WTC11 (cell line): ENCODE data around the gene DACT3. TPM values are rescaled to one million over a fixed set of nuclear protein-coding genes. Genes with fewer than 3 reads are reported as not detected.
A peak's percentile ranks its signal among the peaks of the same experiment; 100 is the strongest.

Source experiments
- ATAC-seq: fragments of 200-7000 bp; cut with Tn5 transposase; 2 replicates; pipeline ENCODE4 v1.10.0; 2021; ENCODE audit warnings: mild to moderate bottlenecking, moderate library complexity
- CTCF ChIA-PET: fragments of 300-600 bp; sonication (Branson Sonifier 250); formaldehyde crosslinking; loops from one replicate; lab custom pipeline; 2021; ENCODE audit warnings: antibody characterized with exemption; lab: Charles Lee
- POLR2A ChIA-PET: fragments of 350-600 bp; sonication (Branson Sonifier 250); formaldehyde crosslinking; loops from one replicate; lab custom pipeline; 2021; ENCODE audit warnings: antibody characterized with exemption; lab: Charles Lee
- DNase-seq: peaks from one replicate; pipeline ENCODE4 v3.0.0; 2021; ENCODE audit warnings: low spot score
- H3K27ac Mint-ChIP-seq: 2 replicates; pipeline ENCODE4 v1.8.0; 2021; ENCODE audit warnings: mixed read lengths
- H3K27me3 Mint-ChIP-seq: 2 replicates; pipeline ENCODE4 v1.8.0; 2021; ENCODE audit warnings: low read depth, mild to moderate bottlenecking, moderate library complexity, mixed read lengths
- H3K36me3 Mint-ChIP-seq: 2 replicates; pipeline ENCODE4 v1.8.0; 2021; ENCODE audit warnings: mixed read lengths
- H3K4me1 Mint-ChIP-seq: 2 replicates; pipeline ENCODE4 v1.8.0; 2022; ENCODE audit warnings: mixed read lengths
- H3K4me3 Mint-ChIP-seq: 2 replicates; pipeline ENCODE4 v1.8.0; 2021; ENCODE audit warnings: mild to moderate bottlenecking, moderate library complexity, mixed read lengths
- H3K9me3 Mint-ChIP-seq: 2 replicates; pipeline ENCODE4 v1.8.0; 2021; ENCODE audit warnings: mixed read lengths
- ARID4B ChIP-seq: sonication (generic); formaldehyde crosslinking; IDR thresholded peaks from 2 replicates; pipeline ENCODE4 v1.8.0; 2023; ENCODE audit warnings: missing genetic modification reagents, mild to moderate bottlenecking, borderline replicate concordance
- E2F1 ChIP-seq: sonication (generic); formaldehyde crosslinking; IDR thresholded peaks from 2 replicates; pipeline ENCODE4 v1.8.0; 2022; ENCODE audit warnings: mild to moderate bottlenecking, missing genetic modification reagents
- E2F5 ChIP-seq: sonication (generic); formaldehyde crosslinking; IDR thresholded peaks from 2 replicates; pipeline ENCODE4 v1.8.1; 2022; ENCODE audit warnings: mild to moderate bottlenecking, moderate library complexity, missing genetic modification reagents
- ESRRA ChIP-seq: sonication (generic); formaldehyde crosslinking; IDR thresholded peaks from 2 replicates; pipeline ENCODE4 v1.8.1; 2022; ENCODE audit warnings: mild to moderate bottlenecking, missing genetic modification reagents, borderline replicate concordance
- FOXK1 ChIP-seq: sonication (generic); formaldehyde crosslinking; IDR thresholded peaks from 2 replicates; pipeline ENCODE4 v1.8.0; 2022; ENCODE audit warnings: mild to moderate bottlenecking, moderate library complexity, missing genetic modification reagents
- FOXP1 ChIP-seq: sonication (generic); formaldehyde crosslinking; IDR thresholded peaks from 2 replicates; pipeline ENCODE4 v1.8.0; 2022; ENCODE audit warnings: missing genetic modification reagents, mild to moderate bottlenecking, moderate library complexity, borderline replicate concordance
- MAX ChIP-seq: sonication (generic); formaldehyde crosslinking; IDR thresholded peaks from 2 replicates; pipeline ENCODE4 v1.8.0; 2022; ENCODE audit warnings: mild to moderate bottlenecking, missing genetic modification reagents
- NR1H2 ChIP-seq: sonication (generic); formaldehyde crosslinking; IDR thresholded peaks from 2 replicates; pipeline ENCODE4 v1.9.0; 2021; ENCODE audit warnings: mild to moderate bottlenecking, moderate library complexity, missing genetic modification reagents
- OVOL2 ChIP-seq: fragments of 250-450 bp; sonication (Bioruptor Pico); IDR thresholded peaks from 2 replicates; pipeline ENCODE4 v1.9.0; 2021; ENCODE audit warnings: mild to moderate bottlenecking, borderline replicate concordance
- RELA ChIP-seq: sonication (generic); formaldehyde crosslinking; IDR thresholded peaks from 2 replicates; pipeline ENCODE4 v1.8.1; 2022; ENCODE audit warnings: missing genetic modification reagents, mild to moderate bottlenecking, borderline replicate concordance
- SMAD3 ChIP-seq: sonication (generic); formaldehyde crosslinking; IDR thresholded peaks from 2 replicates; pipeline ENCODE4 v1.8.0; 2022; ENCODE audit warnings: missing genetic modification reagents, mild to moderate bottlenecking, borderline replicate concordance
- SP1 ChIP-seq: sonication (generic); formaldehyde crosslinking; conservative IDR thresholded peaks from 2 replicates; pipeline ENCODE4 v1.8.1; 2022; ENCODE audit warnings: missing genetic modification reagents
- TP53 ChIP-seq: sonication (generic); formaldehyde crosslinking; IDR thresholded peaks from 2 replicates; pipeline ENCODE4 v1.8.1; 2023; ENCODE audit warnings: mild to moderate bottlenecking, missing genetic modification reagents
- USF1 ChIP-seq: sonication (generic); formaldehyde crosslinking; IDR thresholded peaks from 2 replicates; pipeline ENCODE4 v1.8.0; 2022; ENCODE audit warnings: mild to moderate bottlenecking, missing genetic modification reagents
- USF2 ChIP-seq: sonication (generic); formaldehyde crosslinking; IDR thresholded peaks from 2 replicates; pipeline ENCODE4 v1.8.1; 2023; ENCODE audit warnings: mild to moderate bottlenecking, missing genetic modification reagents, moderate library complexity
- ZBTB43 ChIP-seq: sonication (generic); formaldehyde crosslinking; IDR thresholded peaks from 2 replicates; pipeline ENCODE4 v1.8.1; 2023; ENCODE audit warnings: mild to moderate bottlenecking, missing genetic modification reagents
- ZNF425 ChIP-seq: fragments of 250-450 bp; sonication (Bioruptor Pico); conservative IDR thresholded peaks from 2 replicates; pipeline ENCODE4 v1.9.0; 2021; ENCODE audit warnings: mild to moderate bottlenecking
- total RNA-seq: library from RNA; stranded (reverse); gene quantifications from 3 replicates; pipeline ENCODE4 v1.2.3, GENCODE V29; 2021

DACT3 gene
- total RNA-seq, 1 experiment from 2014 or later: 1.9 TPM

GRCh38 chr19:46697204-46697960, 36.4 kb upstream of the DACT3 start:
- POLR2A ChIA-PET: interaction anchor here (0.5 to 2.0 kb wide), 7 partner anchors 9 to 139 kb away, joined by 3 to 12 read pairs (median 5); partner anchors contain the start of genes CALM3 and PRKD2
- DNase-seq: peak; percentile 100
- ATAC-seq: peak; percentile 99
- H3K27me3 Mint-ChIP-seq: no peaks in the 10 kb centered on the region
- H3K4me3 Mint-ChIP-seq: peak overlapping the region; percentile 55
- H3K4me1 Mint-ChIP-seq: peaks cover 11% of the 10 kb centered on the region
- CTCF ChIA-PET: interaction anchor here (0.6 to 2.2 kb wide), 28 partner anchors 9 to 181 kb away, joined by 3 to 30 read pairs (median 4); partner anchors contain the start of genes DACT3 and PRKD2
- peak overlapping the region; percentile 97 for H3K27ac Mint-ChIP-seq
- TF ChIP-seq SP1 (CRISPR knock-in tag): peak; percentile 77
- TF ChIP-seq USF1 (CRISPR knock-in tag): peak; percentile 85
- TF ChIP-seq MAX (CRISPR knock-in tag): peak; percentile 53; the same call in 1 of the 2 replicates
- TF ChIP-seq ARID4B (CRISPR knock-in tag): no peak
- peak; percentile 53; the same call in 1 of the 2 replicates for TF ChIP-seq FOXP1 (CRISPR knock-in tag)
- peak; percentile 78; the same call in 1 of the 2 replicates for TF ChIP-seq FOXK1 (CRISPR knock-in tag)
- TF ChIP-seq ZNF425 (CRISPR knock-in tag): no peak
- TF ChIP-seq RELA: no peak
- TF ChIP-seq USF2 (CRISPR knock-in tag): peak; percentile 83
- H3K9me3 Mint-ChIP-seq: no peaks in the 10 kb centered on the region; the same call in 1 of the 2 replicates
- H3K36me3 Mint-ChIP-seq: peaks cover 69% of the 10 kb centered on the region

- peaks cover 11% of the 10 kb centered on the region for H3K4me1 Mint-ChIP-seq
- no peak for ATAC-seq
- H3K36me3 Mint-ChIP-seq: peaks cover 72% of the 10 kb centered on the region
- POLR2A ChIA-PET: interaction anchor here (0.5 to 2.0 kb wide), 7 partner anchors 10 to 139 kb away, joined by 3 to 12 read pairs (median 5); partner anchors contain the start of genes CALM3 and PRKD2
- no peaks in the 10 kb centered on the region; the same call in 1 of the 2 replicates for H3K9me3 Mint-ChIP-seq
- H3K4me3 Mint-ChIP-seq: peak overlapping the region; percentile 55
- no peaks in the 10 kb centered on the region for H3K27me3 Mint-ChIP-seq
- CTCF ChIA-PET: interaction anchor here (0.6 to 2.2 kb wide), 27 partner anchors 9 to 181 kb away, joined by 3 to 30 read pairs (median 5); partner anchors contain the start of genes DACT3 and PRKD2
- DNase-seq: no peak
- H3K27ac Mint-ChIP-seq: peak overlapping the region; percentile 97
- TF ChIP-seq USF1 (CRISPR knock-in tag) (no peak), E2F1 (no peak), ESRRA (CRISPR knock-in tag) (no peak), USF2 (CRISPR knock-in tag) (no peak), NR1H2 (CRISPR knock-in tag) (no peak), SMAD3 (CRISPR knock-in tag) (no peak), TP53 (no peak), OVOL2 (CRISPR knock-in tag) (no peak), E2F5 (no peak), ZBTB43 (no peak)
These were observed 35.9 kb upstream of the DACT3 start for GRCh38 chr19:46696866-46697203.
